ENCODE measurements around the gene IFI6.

The IFI6 gene

DNA sequence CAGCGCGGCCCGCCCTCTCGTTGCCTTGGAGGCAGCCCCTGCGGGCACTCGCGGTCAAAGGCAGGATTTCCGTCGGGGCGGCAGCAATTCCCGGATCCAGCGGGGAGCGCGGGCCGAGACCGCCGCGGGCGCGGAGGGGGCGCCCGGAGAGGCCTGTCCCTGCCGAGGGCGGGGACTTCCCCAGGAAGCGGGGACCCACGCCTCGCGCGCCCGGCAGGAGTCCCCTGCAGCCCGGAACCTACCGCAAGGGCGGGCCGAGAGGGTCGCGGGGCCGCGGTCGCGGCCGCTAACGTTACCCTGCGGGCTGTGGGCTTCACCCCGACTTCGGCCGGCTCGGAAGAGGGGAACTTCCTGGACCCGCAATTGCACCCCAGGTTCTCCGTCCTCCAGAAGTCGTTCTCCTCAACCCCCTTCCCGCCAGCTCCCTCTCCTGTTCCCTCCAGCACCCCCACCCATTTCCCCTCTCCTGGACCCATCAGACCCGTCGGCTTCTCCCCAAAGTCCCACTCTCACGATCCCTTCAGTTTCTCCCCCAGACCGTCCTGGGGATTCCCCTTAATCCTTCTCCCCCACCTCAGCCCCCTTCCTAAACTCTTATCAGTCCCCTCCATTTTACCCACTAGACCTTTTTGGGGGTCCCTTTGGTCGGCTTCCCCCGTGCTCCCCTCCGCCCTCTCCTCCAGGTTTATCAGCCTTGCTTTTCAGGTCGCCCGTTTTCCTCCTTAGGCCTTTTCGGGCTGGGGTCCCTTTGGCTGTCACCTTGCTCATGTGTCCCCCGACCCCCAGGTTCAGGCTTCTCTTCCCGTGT, 37.6 kb downstream of the IFI6 start:
- peaks cover 13 to 33% of the 10 kb centered on the region in 2 experiments for H3K27me3 ChIP-seq (ENCODE audit: control insufficient read depth in 1 of 2, insufficient read depth in 1 of 2, low read length in 2 of 2)
- H2AFZ ChIP-seq (ENCODE audit: low read depth, low read length): no peak overlapping the region
- H3K23ac ChIP-seq (ENCODE audit: low read length in 2 of 2): peak overlapping the region in 1 of 2 experiments; percentile 14
- H3K18ac ChIP-seq (ENCODE audit: low read depth in 1 of 2, low read length in 2 of 2): peak overlapping the region; percentile 13 to 85
- no peak overlapping the region for H2AK5ac ChIP-seq (ENCODE audit: low read length, severe bottlenecking)
- H3K4me1 ChIP-seq (ENCODE audit: control insufficient read depth, insufficient read depth, low read depth, low read length): peaks cover 7% of the 10 kb centered on the region
- WGBS: 12% methylated on average over 61 of the region's 63 CpGs
- no peak overlapping the region for H3K14ac ChIP-seq (ENCODE audit: low read length in 2 of 2)
- H3K9ac ChIP-seq (ENCODE audit: low read length): peak overlapping the region; percentile 73
- H2BK15ac ChIP-seq (ENCODE audit: low read depth, poor library complexity, severe bottlenecking): peak overlapping the region; percentile 94
- H4K91ac ChIP-seq (ENCODE audit: low read length): peak overlapping the region; percentile 73
- no peaks in the 10 kb centered on the region for H3K9me3 ChIP-seq (ENCODE audit: control insufficient read depth, low read length)
- peak overlapping the region; percentile 93 for H4K8ac ChIP-seq (ENCODE audit: low read length)
- H3K4me3 ChIP-seq (ENCODE audit: insufficient read depth in 1 of 2, low read depth in 1 of 2, low read length in 2 of 2): peak overlapping the region; percentile 37 to 67
- H2BK12ac ChIP-seq (ENCODE audit: low read length in 2 of 2): peak overlapping the region in 1 of 2 experiments; percentile 64
- no peak overlapping the region for H2BK5ac ChIP-seq (ENCODE audit: low read depth, low read length, poor library complexity, severe bottlenecking)
- H2BK120ac ChIP-seq (ENCODE audit: low read depth, low read length): peak overlapping the region; percentile 55
- H3K27ac ChIP-seq (ENCODE audit: low read length, poor library complexity, severe bottlenecking): no peak overlapping the region
- H3K79me1 ChIP-seq (replicated peaks; ENCODE audit: low read length, poor library complexity, severe bottlenecking): no peaks in the 10 kb centered on the region
- peak; percentile 46 for DNase-seq
- peak overlapping the region; percentile 24 to 84 for H3K4ac ChIP-seq (ENCODE audit: low read depth in 1 of 2, low read length in 2 of 2)
- H3K4me2 ChIP-seq (ENCODE audit: low read length, poor library complexity, severe bottlenecking): peak overlapping the region; percentile 75
- H3K36me3 ChIP-seq (ENCODE audit: control insufficient read depth in 1 of 2, insufficient read depth in 2 of 2, low read depth in 1 of 2, low read length in 2 of 2): no peaks in the 10 kb centered on the region

DNA sequence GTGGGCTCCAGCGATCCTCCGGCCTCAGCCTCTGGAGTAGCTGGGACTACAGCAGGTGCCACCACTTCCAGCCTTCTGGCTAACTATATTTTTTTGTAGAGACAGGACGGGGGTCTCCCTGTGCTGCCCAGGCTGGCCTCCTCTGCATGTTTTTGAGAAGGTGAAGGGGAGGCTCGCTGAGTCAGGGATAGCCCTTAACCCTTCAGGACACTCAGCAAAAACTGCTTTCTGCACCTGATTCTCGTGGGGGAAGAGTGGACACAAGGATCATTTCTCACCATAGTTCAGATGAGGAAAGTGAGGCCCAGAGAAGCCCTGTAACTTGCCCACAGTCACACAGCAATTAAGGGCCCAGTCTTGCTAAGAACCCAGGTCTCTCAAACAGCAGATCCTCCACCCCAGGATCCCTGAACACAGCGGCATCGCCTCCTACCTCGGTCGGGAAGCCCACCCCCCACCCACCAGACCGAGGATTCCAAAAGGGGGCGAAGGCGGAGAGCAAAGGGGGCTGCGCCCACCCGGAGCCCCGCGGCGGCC, 38.3 kb downstream of the IFI6 start:
- H3K23ac ChIP-seq (ENCODE audit: low read length in 2 of 2): no peak overlapping the region
- peak overlapping the region; percentile 93 for H4K8ac ChIP-seq (ENCODE audit: low read length)
- peak overlapping the region in 1 of 2 experiments; percentile 64 for H2BK12ac ChIP-seq (ENCODE audit: low read length in 2 of 2)
- no peak overlapping the region for H4K91ac ChIP-seq (ENCODE audit: low read length)
- peak overlapping the region; percentile 6 to 84 for H3K4ac ChIP-seq (ENCODE audit: low read depth in 1 of 2, low read length in 2 of 2)
- H3K4me1 ChIP-seq (ENCODE audit: control insufficient read depth, insufficient read depth, low read depth, low read length): peaks cover 8% of the 10 kb centered on the region
- peak overlapping the region; percentile 73 for H3K9ac ChIP-seq (ENCODE audit: low read length)
- H3K4me3 ChIP-seq (ENCODE audit: insufficient read depth in 1 of 2, low read depth in 1 of 2, low read length in 2 of 2): peak overlapping the region; percentile 37 to 67
- peak overlapping the region; percentile 13 to 85 for H3K18ac ChIP-seq (ENCODE audit: low read depth in 1 of 2, low read length in 2 of 2)
- no peak overlapping the region for H2BK5ac ChIP-seq (ENCODE audit: low read depth, low read length, poor library complexity, severe bottlenecking)
- peak overlapping the region; percentile 94 for H2BK15ac ChIP-seq (ENCODE audit: low read depth, poor library complexity, severe bottlenecking)
- H3K14ac ChIP-seq (ENCODE audit: low read length in 2 of 2): no peak overlapping the region
- peaks cover 13 to 35% of the 10 kb centered on the region in 2 experiments for H3K27me3 ChIP-seq (ENCODE audit: control insufficient read depth in 1 of 2, insufficient read depth in 1 of 2, low read length in 2 of 2)
- no peak overlapping the region for H2AK5ac ChIP-seq (ENCODE audit: low read length, severe bottlenecking)
- no peak overlapping the region for H3K27ac ChIP-seq (ENCODE audit: low read length, poor library complexity, severe bottlenecking)
- no peaks in the 10 kb centered on the region for H3K79me1 ChIP-seq (replicated peaks; ENCODE audit: low read length, poor library complexity, severe bottlenecking)
- 35% methylated on average over 14 of the region's 17 CpGs for WGBS
- H3K4me2 ChIP-seq (ENCODE audit: low read length, poor library complexity, severe bottlenecking): peak overlapping the region; percentile 75
- DNase-seq: no peak
- no peaks in the 10 kb centered on the region for H3K9me3 ChIP-seq (ENCODE audit: control insufficient read depth, low read length)
- peak overlapping the region; percentile 55 for H2BK120ac ChIP-seq (ENCODE audit: low read depth, low read length)
- H3K36me3 ChIP-seq (ENCODE audit: control insufficient read depth in 1 of 2, insufficient read depth in 2 of 2, low read depth in 1 of 2, low read length in 2 of 2): no peaks in the 10 kb centered on the region
- H2AFZ ChIP-seq (ENCODE audit: low read depth, low read length): no peak overlapping the region

DNA sequence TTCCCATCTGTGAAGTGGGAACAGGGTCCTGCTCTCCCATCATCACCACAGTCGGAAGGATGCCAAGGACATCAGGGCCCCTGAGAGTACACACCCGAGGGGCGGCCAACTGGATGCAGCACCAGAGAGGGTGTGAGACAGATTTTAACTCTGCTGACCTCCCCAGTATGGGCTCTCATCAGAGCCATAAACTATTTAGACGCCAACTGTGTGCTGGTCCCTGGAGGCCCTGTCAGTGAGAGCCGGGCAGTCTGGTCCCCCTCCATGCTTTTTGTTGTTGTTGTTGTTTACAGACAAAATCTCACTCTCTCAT, 38.7 kb downstream of the IFI6 start:
- no peak overlapping the region for H3K4ac ChIP-seq (ENCODE audit: low read depth in 1 of 2, low read length in 2 of 2)
- no peak overlapping the region for H4K8ac ChIP-seq (ENCODE audit: low read length)
- WGBS: 91% methylated on average over 5 of the region's 5 CpGs

DNA sequence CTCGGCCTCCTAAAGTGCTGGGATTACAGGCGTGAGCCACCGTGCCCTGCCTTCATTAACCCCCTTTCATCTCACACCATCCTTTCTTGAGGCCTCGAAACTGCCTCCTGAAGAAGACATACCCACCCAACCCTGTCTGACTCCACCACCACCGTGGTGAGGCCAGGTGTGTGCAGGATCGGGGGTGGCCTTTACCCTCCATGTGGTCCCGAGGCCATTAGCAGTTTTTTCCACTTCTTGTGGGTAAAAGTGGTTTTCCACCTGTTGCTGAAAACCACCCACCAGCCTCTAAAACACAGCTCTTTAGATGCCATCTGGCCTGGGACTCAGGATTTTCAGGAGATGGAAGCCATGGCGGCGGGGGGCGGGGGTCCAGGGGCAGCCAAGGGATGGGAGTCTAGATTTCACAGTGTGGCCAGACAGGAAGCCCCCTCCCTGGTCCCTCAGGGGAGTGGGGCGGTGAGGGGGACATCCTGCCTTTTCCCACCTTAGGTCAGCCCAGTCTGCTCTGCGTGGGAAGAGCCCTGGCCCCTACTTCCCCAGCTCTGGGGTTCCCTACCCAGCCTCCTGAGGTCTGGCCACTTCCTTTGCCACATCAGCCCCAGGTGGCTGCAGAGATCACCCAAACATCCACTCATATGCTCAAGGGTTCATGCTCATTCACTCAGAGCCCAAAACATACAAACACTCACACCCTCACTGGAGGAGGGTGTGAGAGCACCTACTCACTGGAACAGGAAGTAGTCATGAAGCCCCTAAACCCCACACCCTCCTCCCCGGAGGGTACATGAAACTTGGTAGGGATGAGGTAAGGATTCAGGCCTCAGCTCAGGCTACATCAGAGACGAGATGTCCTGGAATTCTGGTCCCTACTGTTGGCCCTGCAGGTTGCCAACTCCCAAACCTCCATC, 39.4 kb downstream of the IFI6 start:
- Histone ChIP-seq H3K4me1 (ENCODE audit: control insufficient read depth, insufficient read depth, low read depth, low read length) (peaks cover 8% of the 10 kb centered on the region), H2BK5ac (ENCODE audit: low read depth, low read length, poor library complexity, severe bottlenecking) (no peak overlapping the region), H3K9ac (ENCODE audit: low read length) (no peak overlapping the region), H3K4me3 (ENCODE audit: insufficient read depth in 1 of 2, low read depth in 1 of 2, low read length in 2 of 2) (no peak overlapping the region), H4K91ac (ENCODE audit: low read length) (no peak overlapping the region), H3K27ac (ENCODE audit: low read length, poor library complexity, severe bottlenecking) (no peak overlapping the region), H3K18ac (ENCODE audit: low read depth in 1 of 2, low read length in 2 of 2) (no peak overlapping the region), H3K23ac (ENCODE audit: low read length in 2 of 2) (no peak overlapping the region), H2BK15ac (ENCODE audit: low read depth, poor library complexity, severe bottlenecking) (peak overlapping the region; percentile 49), H3K14ac (ENCODE audit: low read length in 2 of 2) (no peak overlapping the region), H2AFZ (ENCODE audit: low read depth, low read length) (no peak overlapping the region), H3K9me3 (ENCODE audit: control insufficient read depth, low read length) (no peaks in the 10 kb centered on the region), H2BK12ac (ENCODE audit: low read length in 2 of 2) (no peak overlapping the region), H3K27me3 (ENCODE audit: control insufficient read depth in 1 of 2, insufficient read depth in 1 of 2, low read length in 2 of 2) (peaks cover 13 to 37% of the 10 kb centered on the region in 2 experiments), H3K36me3 (ENCODE audit: control insufficient read depth in 1 of 2, insufficient read depth in 2 of 2, low read depth in 1 of 2, low read length in 2 of 2) (no peaks in the 10 kb centered on the region), H3K79me1 (replicated peaks; ENCODE audit: low read length, poor library complexity, severe bottlenecking) (no peaks in the 10 kb centered on the region), H3K4ac (ENCODE audit: low read depth in 1 of 2, low read length in 2 of 2) (no peak overlapping the region), H3K4me2 (ENCODE audit: low read length, poor library complexity, severe bottlenecking) (no peak overlapping the region), H2BK120ac (ENCODE audit: low read depth, low read length) (no peak overlapping the region), H2AK5ac (ENCODE audit: low read length, severe bottlenecking) (no peak overlapping the region), H4K8ac (ENCODE audit: low read length) (peak overlapping the region; percentile 14)
- 91% methylated on average over 14 of the region's 14 CpGs for whole genome bisulfite sequencing
- DNase-seq: no peak

More for the DNA sequence above, 38.7 kb downstream of the IFI6 start:
- Histone ChIP-seq H3K27me3 (ENCODE audit: control insufficient read depth in 1 of 2, insufficient read depth in 1 of 2, low read length in 2 of 2) (peaks cover 13 to 37% of the 10 kb centered on the region in 2 experiments), H3K9me3 (ENCODE audit: control insufficient read depth, low read length) (no peaks in the 10 kb centered on the region), H3K14ac (ENCODE audit: low read length in 2 of 2) (no peak overlapping the region), H2BK12ac (ENCODE audit: low read length in 2 of 2) (no peak overlapping the region), H3K79me1 (replicated peaks; ENCODE audit: low read length, poor library complexity, severe bottlenecking) (no peaks in the 10 kb centered on the region), H3K4me2 (ENCODE audit: low read length, poor library complexity, severe bottlenecking) (no peak overlapping the region), H2BK5ac (ENCODE audit: low read depth, low read length, poor library complexity, severe bottlenecking) (no peak overlapping the region), H3K23ac (ENCODE audit: low read length in 2 of 2) (no peak overlapping the region), H3K4me3 (ENCODE audit: insufficient read depth in 1 of 2, low read depth in 1 of 2, low read length in 2 of 2) (no peak overlapping the region), H3K4me1 (ENCODE audit: control insufficient read depth, insufficient read depth, low read depth, low read length) (peaks cover 8% of the 10 kb centered on the region), H2AK5ac (ENCODE audit: low read length, severe bottlenecking) (no peak overlapping the region), H2BK15ac (ENCODE audit: low read depth, poor library complexity, severe bottlenecking) (no peak overlapping the region), H2AFZ (ENCODE audit: low read depth, low read length) (no peak overlapping the region), H2BK120ac (ENCODE audit: low read depth, low read length) (no peak overlapping the region), H3K27ac (ENCODE audit: low read length, poor library complexity, severe bottlenecking) (no peak overlapping the region), H4K91ac (ENCODE audit: low read length) (no peak overlapping the region), H3K36me3 (ENCODE audit: control insufficient read depth in 1 of 2, insufficient read depth in 2 of 2, low read depth in 1 of 2, low read length in 2 of 2) (no peaks in the 10 kb centered on the region), H3K18ac (ENCODE audit: low read depth in 1 of 2, low read length in 2 of 2) (no peak overlapping the region), H3K9ac (ENCODE audit: low read length) (no peak overlapping the region)
- no peak for DNase-seq

Measured in mesenchymal stem cell (in vitro differentiated cells and primary cell).